ENCODE data around the gene CXCL16. TPM values are rescaled to one million over a fixed set of nuclear protein-coding genes. Genes with fewer than 3 reads are reported as not detected.

The CXCL16 gene
- total RNA-seq, 1 donor from 2014 or later: 2.2 TPM

- Histone ChIP-seq H3K9ac (ENCODE audit: low read length) (no peak overlapping the region), H2AFZ (ENCODE audit: low read depth, low read length) (no peak overlapping the region), H3K27ac (ENCODE audit: low read depth, low read length) (no peak overlapping the region), H3K9me3 (ENCODE audit: insufficient read depth, low read depth, low read length) (no peaks in the 10 kb centered on the region), H3K27me3 (ENCODE audit: insufficient read depth, low read length) (peaks cover 26% of the 10 kb centered on the region), H3K4me1 (ENCODE audit: insufficient read depth, low read length) (no peaks in the 10 kb centered on the region), H3K36me3 (ENCODE audit: insufficient read depth, low read length) (no peaks in the 10 kb centered on the region), H3K79me2 (ENCODE audit: insufficient read depth, low read length) (no peaks in the 10 kb centered on the region), H3K4me3 (ENCODE audit: insufficient read depth, low read depth, low read length) (no peak overlapping the region), H4K20me1 (ENCODE audit: insufficient read depth, low read length) (no peaks in the 10 kb centered on the region), H3K4me2 (ENCODE audit: low read length) (no peak overlapping the region)
- Mint-ChIP-seq H3K27me3 (ENCODE audit: low read depth, unreplicated experiment) (peaks cover 50% of the 10 kb centered on the region), H3K27ac (ENCODE audit: unreplicated experiment) (no peak overlapping the region), H3K9me3 (ENCODE audit: unreplicated experiment) (no peaks in the 10 kb centered on the region), H3K36me3 (ENCODE audit: low read depth, unreplicated experiment) (no peaks in the 10 kb centered on the region), H3K4me1 (ENCODE audit: low read depth, unreplicated experiment) (no peaks in the 10 kb centered on the region), H3K4me3 (ENCODE audit: unreplicated experiment) (no peak overlapping the region)
- FAIRE-seq (no peak), DNase-seq (ENCODE audit: low read depth) (no peak)
- TF ChIP-seq CTCF (IDR thresholded peaks at IDR 0.05; ENCODE audit: insufficient read depth, low read depth, low read length) (no peak), EZH2 (IDR thresholded peaks at IDR 0.05; ENCODE audit: insufficient read depth, low read length) (no peak)
Observed at GRCh38 chr17:4777969-4778760, 38.4 kb upstream of the CXCL16 start.

GRCh38 chr17:4772235-4772613, 32.5 kb upstream of the CXCL16 start:
- H3K9ac ChIP-seq (ENCODE audit: low read length): no peak overlapping the region
- H3K36me3 ChIP-seq (ENCODE audit: insufficient read depth, low read length): no peaks in the 10 kb centered on the region
- H2AFZ ChIP-seq (ENCODE audit: low read depth, low read length): no peak overlapping the region
- no peaks in the 10 kb centered on the region for H3K79me2 ChIP-seq (ENCODE audit: insufficient read depth, low read length)
- no peak for DNase-seq (ENCODE audit: low read depth)
- FAIRE-seq: no peak
- Mint-ChIP-seq H3K4me1 (ENCODE audit: low read depth, unreplicated experiment) (no peaks in the 10 kb centered on the region), H3K27me3 (ENCODE audit: low read depth, unreplicated experiment) (peaks cover 42% of the 10 kb centered on the region), H3K4me3 (ENCODE audit: unreplicated experiment) (no peak overlapping the region), H3K9me3 (ENCODE audit: unreplicated experiment) (no peaks in the 10 kb centered on the region), H3K27ac (ENCODE audit: unreplicated experiment) (no peak overlapping the region), H3K36me3 (ENCODE audit: low read depth, unreplicated experiment) (no peaks in the 10 kb centered on the region)
- H3K27ac ChIP-seq (ENCODE audit: low read depth, low read length): no peak overlapping the region
- no peaks in the 10 kb centered on the region for H4K20me1 ChIP-seq (ENCODE audit: insufficient read depth, low read length)
- H3K9me3 ChIP-seq (ENCODE audit: insufficient read depth, low read depth, low read length): no peaks in the 10 kb centered on the region
- H3K27me3 ChIP-seq (ENCODE audit: insufficient read depth, low read length): peaks cover 21% of the 10 kb centered on the region
- no peaks in the 10 kb centered on the region for H3K4me1 ChIP-seq (ENCODE audit: insufficient read depth, low read length)
- H3K4me3 ChIP-seq (ENCODE audit: insufficient read depth, low read depth, low read length): no peak overlapping the region
- no peak for TF ChIP-seq CTCF (IDR thresholded peaks at IDR 0.05; ENCODE audit: insufficient read depth, low read depth, low read length)
- no peak for TF ChIP-seq EZH2 (IDR thresholded peaks at IDR 0.05; ENCODE audit: insufficient read depth, low read length)
- H3K4me2 ChIP-seq (ENCODE audit: low read length): no peak overlapping the region

Measured in astrocyte (in vitro differentiated cells and primary cell).